ENCODE data around the gene RNF157.

GRCh38 chr17:76237859-76238313 lies 2.4 kb downstream of the RNF157 start:
- TF ChIP-seq, protein P1, sequence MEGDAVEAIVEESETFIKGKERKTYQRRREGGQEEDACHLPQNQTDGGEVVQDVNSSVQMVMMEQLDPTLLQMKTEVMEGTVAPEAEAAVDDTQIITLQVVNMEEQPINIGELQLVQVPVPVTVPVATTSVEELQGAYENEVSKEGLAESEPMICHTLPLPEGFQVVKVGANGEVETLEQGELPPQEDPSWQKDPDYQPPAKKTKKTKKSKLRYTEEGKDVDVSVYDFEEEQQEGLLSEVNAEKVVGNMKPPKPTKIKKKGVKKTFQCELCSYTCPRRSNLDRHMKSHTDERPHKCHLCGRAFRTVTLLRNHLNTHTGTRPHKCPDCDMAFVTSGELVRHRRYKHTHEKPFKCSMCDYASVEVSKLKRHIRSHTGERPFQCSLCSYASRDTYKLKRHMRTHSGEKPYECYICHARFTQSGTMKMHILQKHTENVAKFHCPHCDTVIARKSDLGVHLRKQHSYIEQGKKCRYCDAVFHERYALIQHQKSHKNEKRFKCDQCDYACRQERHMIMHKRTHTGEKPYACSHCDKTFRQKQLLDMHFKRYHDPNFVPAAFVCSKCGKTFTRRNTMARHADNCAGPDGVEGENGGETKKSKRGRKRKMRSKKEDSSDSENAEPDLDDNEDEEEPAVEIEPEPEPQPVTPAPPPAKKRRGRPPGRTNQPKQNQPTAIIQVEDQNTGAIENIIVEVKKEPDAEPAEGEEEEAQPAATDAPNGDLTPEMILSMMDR (conservative IDR thresholded peaks at IDR 0.05): no peak
- TF ChIP-seq ZFX (IDR thresholded peaks at IDR 0.05): no peak
